Activated T-cell treated with anti-CD3 and anti-CD28 coated beads, Interleukin-2, amount 50 U/mL, for 1 hour (primary cell): ENCODE data around the gene KATNAL1.

Experiments used
- DNase-seq: peaks from one replicate; pipeline ENCODE4 v3.0.0-alpha.2; 2020

The KATNAL1 gene

DNA sequence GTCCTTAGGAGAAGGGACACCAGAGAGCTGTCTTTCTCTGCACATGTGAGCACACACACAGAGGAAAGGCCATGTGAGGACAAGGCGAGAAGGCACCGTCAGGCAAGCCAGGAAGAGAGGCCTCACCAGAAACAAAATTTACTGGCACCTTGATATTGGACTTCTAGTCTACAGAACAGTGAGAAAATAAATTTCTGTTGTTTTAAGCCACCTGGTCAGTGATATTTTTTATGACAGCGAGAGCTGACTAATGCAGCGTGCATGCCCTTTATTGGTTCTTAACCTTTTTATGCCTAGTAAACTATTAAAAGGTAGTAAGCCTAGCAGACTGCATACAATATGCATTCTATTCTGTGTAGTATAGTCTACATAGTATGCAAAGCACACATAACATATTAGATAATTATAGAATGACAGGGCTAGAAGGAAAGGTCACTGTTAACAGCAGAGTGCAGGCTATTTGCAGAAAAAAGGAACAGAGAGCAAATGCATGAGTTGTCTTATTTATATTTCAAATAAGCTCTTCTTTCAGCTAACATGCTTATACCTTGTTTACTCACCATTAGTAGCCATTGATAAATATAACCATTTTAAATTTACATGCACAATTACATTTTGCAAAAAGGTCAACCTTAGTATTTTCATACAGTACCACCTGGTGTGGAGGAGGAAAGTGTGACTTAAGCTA, 25.2 kb upstream of the KATNAL1 start:
- DNase-seq: no peak

DNA sequence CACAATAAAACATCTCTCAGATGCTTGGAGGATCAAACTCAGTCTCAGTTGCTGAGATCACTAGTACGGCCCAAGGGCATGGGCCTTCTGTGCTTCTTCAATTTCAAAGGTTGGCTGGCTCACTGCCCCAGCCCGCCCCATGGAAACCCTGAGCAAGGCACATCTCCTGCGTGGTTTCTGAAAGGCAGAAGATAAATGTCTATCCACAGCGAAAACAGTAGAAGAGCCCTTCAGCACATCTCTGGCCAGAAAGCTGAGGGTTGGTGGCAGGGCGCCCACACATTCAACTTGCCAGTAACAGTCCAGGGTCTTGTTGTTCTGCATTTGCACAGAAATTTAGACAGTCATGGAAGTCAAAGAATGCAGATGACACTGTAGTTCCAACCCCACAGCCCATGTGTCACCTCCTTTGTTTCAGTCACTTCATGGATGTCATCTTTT, 24.0 kb upstream of the KATNAL1 start:
- no peak for DNase-seq

DNA sequence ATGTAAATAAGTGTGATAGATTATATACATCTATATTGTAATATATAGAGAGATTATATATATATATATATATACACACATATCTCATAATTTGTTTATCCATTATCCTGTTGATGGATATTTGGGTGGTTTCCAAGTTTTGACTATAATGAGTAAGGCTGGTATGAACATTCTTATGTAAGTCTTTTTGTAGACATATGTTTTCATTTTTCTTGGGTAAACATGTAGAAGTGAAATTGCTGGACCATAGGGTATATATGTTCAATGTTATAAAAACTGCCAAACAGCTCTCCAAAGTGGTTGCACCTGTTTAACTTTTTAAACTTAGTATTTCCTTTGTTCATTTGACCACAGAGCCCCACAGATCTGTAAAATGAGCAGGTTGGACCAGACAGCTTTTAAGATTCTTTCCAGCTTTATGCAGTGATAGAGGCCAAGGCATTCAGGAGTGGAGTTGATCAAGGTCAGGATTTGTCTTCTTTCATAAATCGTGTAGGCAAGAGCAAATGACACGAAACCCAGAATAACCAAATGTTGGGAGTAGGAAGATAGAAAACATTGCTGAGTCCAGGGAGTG, 21.7 kb upstream of the KATNAL1 start:
- DNase-seq: no peak

DNA sequence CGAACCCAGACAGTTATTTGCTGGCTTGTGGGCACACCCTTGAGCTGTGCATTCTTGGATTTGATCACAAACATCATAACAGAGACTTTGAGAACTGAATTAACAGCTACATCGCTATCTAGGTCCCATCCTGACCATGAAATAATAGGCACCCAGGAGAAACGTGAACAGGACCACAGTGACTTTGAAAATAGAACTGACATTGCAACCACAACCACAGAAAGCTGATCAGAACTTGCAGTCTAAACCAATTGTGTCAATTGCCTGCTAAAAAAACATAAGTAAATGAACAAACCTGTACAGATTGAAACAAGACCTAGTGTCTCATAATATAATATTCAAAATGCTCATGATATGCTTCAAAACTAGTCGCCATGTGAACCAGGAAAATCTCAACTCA, 18.3 kb upstream of the KATNAL1 start:
- DNase-seq: no peak

DNA sequence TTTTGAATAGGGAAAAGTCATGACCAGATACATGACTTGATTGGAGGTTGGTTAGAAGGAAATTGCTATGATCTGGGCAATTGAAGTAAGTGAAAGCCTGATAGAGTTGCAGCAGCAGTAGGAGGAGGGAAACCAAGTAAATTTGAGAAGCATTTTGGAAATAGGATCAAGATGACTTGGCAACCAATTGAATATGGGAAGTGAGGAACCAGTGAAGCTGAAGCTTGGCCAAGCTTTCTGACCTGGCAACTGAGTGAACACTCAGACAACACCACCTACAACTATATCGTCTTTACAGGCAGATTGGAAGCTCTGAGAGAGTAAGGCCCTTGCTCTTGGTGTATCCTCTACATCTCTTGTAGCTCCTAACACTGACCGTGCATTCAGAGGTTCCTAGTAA, 16.2 kb upstream of the KATNAL1 start:
- no peak for DNase-seq

DNA sequence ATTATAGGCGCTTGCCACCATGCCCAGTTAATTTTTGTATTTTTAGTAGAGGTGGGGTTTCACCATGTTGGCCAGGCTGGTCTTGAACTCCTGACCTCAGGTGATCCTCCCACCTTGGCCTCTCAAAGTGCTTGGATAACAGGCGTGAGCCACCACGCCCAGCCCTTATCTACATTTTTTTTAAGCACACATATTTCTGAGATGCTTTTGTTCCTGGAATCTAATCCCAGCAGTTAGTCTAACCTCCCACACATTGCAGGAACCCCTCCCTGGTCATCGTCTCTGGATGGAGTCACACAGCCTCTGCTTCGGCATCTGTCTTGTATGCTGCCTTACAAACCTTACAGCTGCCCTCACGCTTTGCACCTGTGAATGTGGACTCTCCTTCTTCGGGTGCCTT, 15.1 kb upstream of the KATNAL1 start:
- no peak for DNase-seq

DNA sequence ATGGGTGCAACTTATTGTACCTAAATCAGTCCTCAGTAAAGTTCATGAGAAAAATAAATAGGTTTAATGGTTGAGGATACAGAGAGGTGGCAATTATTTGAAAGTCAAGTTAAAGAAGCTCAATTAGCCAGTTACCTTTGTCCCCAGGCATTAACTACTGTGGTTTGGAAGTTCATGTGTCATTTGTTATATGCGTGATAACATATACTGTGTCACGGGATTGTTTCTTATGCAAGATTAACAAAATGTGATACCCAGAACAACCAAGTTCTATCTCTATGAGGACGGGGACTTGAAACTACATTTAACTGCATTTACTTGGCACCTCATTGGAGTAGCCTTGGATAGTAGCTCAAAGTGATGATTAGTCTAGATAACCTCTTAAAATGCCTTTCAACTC, 13.9 kb upstream of the KATNAL1 start:
- DNase-seq: no peak

DNA sequence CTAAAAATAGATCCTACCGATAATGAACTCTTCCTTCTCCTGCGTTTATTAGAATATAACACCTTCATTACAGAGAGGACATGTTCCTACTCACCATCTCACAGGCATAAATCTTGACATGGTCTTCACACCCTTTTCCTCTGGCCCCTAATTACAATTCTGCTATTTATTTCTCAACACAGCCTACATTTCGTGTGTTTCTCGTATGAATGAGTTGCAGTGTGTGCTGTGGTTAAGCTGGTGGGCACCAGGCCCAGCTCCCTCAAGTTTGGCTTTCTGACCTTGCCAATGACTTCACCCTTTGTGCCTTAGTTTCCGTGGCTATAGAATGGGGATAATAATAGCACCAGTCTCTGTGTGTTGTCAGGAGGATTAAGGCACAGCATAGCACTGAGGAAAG, 12.3 kb upstream of the KATNAL1 start:
- DNase-seq: no peak

DNA sequence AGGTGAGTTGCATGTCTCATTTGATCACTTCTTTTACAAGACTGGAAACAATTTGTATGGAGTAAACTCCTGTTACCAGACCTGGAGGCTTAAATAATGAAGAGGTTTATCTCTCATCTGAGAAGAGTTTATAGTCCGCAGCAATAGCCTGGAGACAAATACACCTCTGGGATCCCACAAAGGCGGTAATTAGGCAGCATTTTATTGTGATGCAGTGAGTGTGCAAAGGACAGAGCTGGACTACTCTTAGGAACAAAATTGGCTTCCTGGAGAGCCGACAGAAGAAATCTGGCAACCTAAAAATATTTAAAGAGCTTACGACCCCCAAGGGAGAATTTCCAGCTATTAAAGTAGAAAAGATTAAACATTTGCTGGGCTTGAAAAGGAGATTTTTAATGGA, 11.8 kb upstream of the KATNAL1 start:
- no peak for DNase-seq

DNA sequence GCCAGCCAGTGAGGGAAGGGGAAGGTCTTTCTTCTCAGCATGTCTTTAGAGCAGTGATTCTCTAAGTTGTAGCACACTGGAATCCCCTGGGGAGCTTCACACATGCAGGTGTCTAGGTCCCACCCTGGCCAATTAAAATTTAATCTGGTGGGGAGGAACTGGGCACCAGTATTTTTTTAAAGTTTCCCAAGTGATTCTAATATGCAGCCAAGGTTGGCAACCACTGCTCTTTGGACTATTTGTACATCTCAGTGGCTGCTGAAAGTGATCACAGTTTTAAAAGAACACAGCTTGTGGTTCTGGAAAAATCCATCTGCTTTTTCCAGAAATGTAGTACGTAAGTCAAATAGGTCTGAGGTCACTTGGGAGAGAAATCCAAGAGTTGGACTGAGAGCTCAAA, 10.7 kb upstream of the KATNAL1 start:
- DNase-seq: no peak

DNA sequence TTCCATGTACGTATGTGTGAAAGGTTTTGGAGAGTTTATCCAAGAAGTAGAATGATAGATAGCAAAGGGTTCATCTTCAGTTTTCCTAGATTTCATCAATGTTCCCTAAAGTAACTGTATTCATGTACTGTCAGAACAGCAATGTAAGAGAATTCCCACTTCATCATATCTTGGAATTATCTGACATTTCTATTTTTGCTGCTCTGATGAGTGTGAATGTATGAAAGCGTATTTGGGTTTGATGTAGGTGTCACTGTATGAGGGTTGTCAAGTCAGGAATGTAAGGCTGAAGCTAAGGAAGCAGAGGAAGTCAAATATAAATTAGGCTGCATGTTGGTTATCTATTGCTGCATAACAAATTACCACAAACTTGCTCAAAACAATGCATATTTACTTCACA, 7.2 kb upstream of the KATNAL1 start:
- DNase-seq: no peak

DNA sequence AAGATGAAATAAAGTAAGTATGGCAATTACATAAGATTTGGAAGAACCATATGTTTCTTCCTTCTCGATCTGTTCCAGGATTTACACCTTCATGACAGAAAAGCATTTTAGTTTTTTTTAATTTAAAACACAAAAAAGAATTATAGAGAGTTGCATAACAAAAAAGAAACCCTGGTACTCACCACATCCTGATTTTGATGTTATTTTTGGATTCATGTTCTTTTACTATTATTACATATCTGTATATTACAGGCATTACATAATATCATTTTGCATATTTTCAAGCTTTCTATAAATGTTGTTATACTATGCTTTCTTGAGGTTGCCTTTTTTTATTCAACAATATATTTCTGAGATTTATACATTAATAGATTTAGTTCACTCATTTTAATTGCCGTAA, 6.7 kb upstream of the KATNAL1 start:
- no peak for DNase-seq

DNA sequence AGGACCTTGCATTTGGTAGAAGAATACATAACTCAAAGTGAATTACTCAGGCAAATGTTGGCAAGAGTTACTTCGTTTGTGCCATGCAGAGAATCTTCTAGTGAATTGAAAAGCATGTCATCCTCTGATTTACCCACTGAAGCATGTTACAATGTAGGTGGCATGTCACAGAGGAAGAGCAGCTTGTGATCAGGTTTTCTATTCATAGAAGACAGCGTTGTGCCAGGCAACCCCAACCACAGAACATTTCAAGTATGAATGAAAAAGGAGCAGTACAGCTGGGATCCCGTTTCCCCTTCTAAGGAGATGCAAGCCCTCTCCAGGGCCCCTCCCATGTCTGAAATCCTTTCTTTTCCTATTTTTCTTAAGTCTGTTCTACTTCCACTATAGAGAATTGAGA, 6.0 kb upstream of the KATNAL1 start:
- DNase-seq: no peak

DNA sequence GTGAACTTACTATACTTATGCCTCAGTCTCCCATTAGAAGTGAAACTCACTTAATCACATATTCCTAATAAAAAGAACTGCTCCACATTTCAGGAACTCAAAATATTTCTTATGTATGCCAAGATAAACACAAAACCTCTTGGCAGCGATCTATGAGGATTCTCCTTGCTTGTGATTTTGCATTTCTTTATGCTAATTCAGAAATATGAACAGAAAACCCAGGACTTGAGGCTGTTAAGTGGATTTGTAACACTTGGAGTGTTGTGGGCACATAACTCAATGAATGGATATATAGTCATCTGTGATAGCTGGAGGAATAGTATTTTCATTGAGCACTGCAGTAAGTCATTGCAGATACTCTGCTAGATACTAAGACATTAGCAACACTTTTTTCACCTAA, 5.6 kb upstream of the KATNAL1 start:
- no peak for DNase-seq

DNA sequence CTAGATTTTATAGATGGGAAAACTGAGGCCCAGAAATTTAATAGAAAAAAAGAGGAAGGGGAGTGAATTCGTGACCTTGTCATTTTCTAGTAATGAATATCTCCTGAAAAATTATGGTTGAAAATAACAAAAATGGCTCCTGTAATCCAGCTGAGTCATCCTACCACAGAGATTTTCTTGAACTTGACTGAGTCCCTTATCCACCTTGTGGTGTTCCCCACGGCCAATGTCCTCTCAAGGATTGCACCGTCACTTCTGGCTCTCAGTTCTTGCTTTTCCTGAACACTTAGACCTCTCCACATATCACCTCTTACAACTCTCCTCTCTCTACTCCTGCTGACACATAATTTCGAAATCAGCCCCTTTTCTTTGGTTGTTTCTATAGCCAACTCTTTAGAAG, 1.2 kb upstream of the KATNAL1 start:
- no peak for DNase-seq

DNA sequence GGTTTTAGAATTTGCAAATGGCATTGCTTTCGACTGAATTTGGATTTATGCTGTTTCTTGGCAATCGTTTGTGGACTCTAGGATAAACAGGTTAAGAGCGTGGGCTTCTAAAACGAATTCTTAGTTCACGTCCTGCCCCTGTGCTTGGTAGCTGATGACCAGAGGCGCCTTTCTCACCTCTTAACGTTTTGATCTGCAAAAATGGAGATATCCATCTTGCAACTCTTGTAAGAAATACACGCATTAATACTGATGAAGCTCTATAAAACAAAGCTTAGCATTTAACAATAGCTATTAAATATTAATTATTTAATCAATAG, 580 bp upstream of the KATNAL1 start:
- no peak for DNase-seq

DNA sequence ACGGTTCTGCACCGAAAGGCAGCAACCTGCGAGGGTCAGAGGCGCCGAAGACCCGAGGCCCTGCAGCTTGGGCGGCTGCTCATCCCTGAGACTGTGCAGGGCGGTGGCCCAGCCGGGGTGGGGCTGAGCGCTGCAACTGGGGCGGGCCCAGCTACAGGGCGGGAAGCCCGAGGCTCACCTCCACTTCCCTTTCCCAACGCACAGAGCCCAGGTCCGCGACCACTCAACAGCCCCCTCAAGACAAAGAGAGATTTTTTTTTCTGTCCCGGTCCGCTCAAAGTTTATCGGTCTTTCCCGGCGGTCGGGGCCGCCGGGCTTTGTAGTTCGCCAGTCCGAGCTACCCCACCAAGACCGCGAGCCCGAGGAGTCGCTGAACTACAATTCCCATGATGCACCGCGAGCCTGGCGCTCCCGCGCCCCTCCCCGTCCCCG, 573 bp downstream of the KATNAL1 start:
- peak; percentile 92 for DNase-seq

DNA sequence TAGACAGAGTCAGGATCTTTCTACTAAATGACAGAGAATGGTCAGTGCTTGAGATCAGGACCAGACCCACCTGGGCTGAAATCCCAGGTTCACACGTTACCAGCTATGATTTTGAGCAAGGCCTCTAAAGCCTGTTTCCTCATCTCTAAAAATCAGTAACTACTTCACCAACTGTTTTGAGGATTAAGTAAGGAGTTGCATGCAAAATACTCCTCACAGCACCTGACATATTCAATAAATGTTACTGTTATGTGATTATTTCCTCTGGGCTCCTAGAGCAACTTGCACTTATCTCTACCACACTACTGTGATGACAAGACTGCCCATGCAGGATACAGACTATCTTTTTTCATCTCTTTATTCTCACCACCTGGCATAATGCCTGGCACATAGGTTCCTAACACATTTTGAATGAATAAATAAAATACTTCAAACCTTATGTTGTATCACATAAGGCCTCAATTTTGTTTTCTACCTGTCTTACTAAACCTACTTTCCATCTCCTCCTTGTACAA, 1.8 kb downstream of the KATNAL1 start:
- no peak for DNase-seq

DNA sequence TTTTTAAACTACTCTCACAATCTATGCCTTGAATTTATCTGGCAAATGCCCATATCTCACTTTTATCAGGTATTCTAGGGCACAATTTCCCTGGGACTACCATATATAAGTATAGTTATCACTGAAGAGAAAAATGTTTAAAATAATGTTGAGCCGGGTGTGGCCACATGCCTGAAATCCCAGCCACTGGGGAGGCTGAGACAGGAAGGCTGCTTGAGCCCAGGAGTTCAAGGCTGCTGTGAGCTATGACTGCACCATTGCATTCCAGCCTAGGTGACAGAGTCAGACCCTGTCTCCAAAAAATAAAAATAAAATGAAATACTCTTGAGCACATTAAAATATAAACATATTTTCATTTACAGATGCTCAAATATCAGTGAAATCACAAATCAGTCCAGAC, 4.1 kb downstream of the KATNAL1 start:
- DNase-seq: no peak

DNA sequence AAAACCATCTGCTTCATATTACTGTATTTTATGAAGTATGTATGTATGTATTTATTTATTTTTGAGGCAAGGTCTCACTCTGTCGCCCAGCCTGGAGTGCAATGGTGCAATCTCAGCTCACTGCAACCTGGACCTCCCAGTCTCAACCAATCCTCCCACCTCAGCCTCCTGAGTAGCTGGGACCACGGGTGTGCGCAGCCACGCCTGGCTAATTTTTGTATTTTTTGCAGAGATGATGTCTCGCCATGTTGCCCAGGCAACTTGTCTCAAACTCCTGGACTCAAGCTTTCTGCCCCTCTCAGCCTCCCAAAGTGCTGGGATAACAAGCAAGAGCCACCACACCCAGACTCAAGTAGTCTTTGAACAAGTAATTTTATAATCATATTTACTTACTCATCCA, 5.5 kb downstream of the KATNAL1 start:
- no peak for DNase-seq

DNA sequence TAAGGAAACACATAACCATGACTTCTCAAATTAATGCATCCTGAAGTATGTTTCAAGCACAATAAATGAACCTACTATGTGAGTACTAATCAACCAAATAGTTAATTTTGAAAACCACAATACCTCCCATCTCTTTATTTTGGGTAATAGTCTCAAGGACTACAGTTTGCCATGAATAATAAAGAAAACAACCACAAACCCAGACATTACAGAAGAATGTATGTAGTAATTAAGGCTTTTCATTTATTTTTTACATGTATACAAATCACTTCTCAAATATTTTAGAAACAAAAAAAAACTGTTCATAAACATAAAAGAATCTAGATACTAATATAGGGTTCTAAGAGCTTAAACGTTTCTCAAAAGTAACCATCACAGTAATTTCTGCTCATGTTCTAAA, 6.8 kb downstream of the KATNAL1 start:
- DNase-seq: no peak

DNA sequence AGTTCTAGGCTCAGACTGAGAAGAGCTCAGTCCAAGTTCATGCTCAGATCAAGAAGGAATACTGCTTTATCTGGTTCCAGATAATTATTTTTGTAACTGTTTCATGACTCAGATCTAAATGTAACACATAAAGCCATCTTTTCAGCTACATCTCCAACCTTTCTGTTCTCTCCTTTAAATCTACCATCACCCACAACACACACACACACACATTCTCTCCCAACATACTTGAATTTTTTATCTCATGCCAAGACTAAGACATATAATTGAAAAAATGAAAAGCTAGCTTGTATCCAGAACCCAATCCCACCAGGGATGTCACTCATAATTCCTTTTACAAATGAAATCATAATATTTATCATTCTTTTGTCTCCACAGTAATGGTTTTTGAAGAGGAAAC, 7.6 kb downstream of the KATNAL1 start:
- DNase-seq: no peak

DNA sequence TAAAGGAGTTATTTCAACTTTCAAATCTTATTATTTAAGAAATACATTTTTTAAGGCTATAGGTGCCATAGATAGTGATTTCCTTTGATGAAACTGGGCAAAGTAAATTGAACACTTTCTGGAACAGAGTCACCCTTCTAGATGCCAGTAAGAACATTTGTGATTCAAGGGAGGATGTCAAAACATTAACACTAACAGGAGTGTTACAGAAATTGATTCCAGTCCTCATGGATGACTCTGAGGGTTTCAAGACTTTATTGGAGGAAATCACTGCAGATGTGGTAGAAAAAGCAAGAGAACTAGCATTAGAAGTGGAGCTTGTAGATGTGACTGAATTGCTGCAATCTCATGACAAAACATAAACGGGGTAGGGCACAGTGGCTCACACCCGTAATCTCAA, 12.2 kb downstream of the KATNAL1 start:
- no peak for DNase-seq

DNA sequence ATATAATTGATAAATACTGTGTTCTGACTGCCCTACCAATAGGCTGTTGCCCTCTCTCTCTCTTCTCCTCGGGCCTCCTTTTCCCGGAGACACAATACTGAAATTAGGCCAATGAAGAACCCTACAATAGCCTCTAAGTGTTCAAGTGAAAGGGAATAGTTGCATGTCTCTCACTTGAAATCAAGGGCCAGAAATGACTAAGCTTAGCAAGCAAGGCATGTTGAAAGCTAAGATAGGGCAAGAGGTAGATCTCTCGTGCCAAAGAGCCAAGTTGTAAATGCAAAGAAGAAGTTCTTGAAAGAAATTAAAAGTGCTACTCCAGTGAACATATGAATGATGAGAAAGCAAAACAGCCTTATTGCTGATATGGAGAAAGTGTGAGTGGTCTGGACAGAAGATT, 13.3 kb downstream of the KATNAL1 start:
- no peak for DNase-seq

DNA sequence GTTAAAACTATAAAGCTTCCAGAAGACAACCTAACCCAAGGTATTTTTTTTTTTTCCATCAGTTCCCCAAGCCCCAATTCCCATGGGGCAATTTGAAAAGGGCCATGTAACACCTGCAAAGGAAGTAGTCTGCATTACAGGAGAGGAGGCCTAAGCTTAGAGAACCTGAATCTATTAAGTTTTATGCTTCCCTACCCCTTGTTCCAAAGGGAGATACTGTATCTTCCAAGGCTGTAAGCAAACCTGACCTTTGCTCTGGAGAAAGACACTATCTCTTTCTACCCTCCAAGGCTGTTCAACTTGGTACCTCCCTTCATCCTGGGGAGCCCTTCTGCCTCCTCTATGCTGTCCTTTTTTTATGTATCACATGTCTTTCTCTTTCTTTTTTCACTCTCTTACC, 15.0 kb downstream of the KATNAL1 start:
- DNase-seq: no peak
